ENCODE results near the gene PHF21A.

PHF21A gene

GRCh38 chr11:45917286-45917622 is 204.0 kb downstream of the PHF21A start:
- Histone ChIP-seq H3K36me3 (ENCODE audit: insufficient read depth, low read length) (peaks cover 35% of the 10 kb centered on the region), H3K79me2 (ENCODE audit: insufficient read depth, low read length) (peaks cover 21% of the 10 kb centered on the region), H3K4me3 (ENCODE audit: low read depth in 1 of 2, low read length in 2 of 2) (peak overlapping the region; percentile 64 to 91), H3K9ac (ENCODE audit: low read depth, low read length) (peak overlapping the region; percentile 74), H3K27ac (ENCODE audit: low read length) (peak overlapping the region; percentile 82), H3K9me3 (ENCODE audit: insufficient read depth, low read length, severe bottlenecking) (no peaks in the 10 kb centered on the region), H2AFZ (ENCODE audit: low read depth, low read length) (peak overlapping the region; percentile 89), H3K4me1 (ENCODE audit: insufficient read depth, low read length) (peaks cover 32% of the 10 kb centered on the region), H3K27me3 (ENCODE audit: insufficient read depth, low read length, poor library complexity) (no peaks in the 10 kb centered on the region), H3K4me2 (ENCODE audit: insufficient read depth, low read length) (peak overlapping the region; percentile 94), H4K20me1 (ENCODE audit: insufficient read depth, low read length) (peaks cover 10% of the 10 kb centered on the region)
- no peak for ATAC-seq (ENCODE audit: insufficient read depth, low read depth)
- TF ChIP-seq CTCF (IDR thresholded peaks at IDR 0.05; ENCODE audit: borderline replicate concordance, extremely low read depth, low read length, poor library complexity, severe bottlenecking): no peak
- no peak for TF ChIP-seq EZH2 (IDR thresholded peaks at IDR 0.05; ENCODE audit: borderline replicate concordance, low read depth, low read length, severe bottlenecking)
- no peak for DNase-seq

GRCh38 chr11:45915446-45915845 is 205.8 kb downstream of the PHF21A start:
- Histone ChIP-seq H3K4me3 (ENCODE audit: low read depth in 1 of 2, low read length in 2 of 2) (no peak overlapping the region), H3K9ac (ENCODE audit: low read depth, low read length) (no peak overlapping the region), H3K4me1 (ENCODE audit: insufficient read depth, low read length) (peaks cover 32% of the 10 kb centered on the region), H3K79me2 (ENCODE audit: insufficient read depth, low read length) (peaks cover 21% of the 10 kb centered on the region), H3K27me3 (ENCODE audit: insufficient read depth, low read length, poor library complexity) (no peaks in the 10 kb centered on the region), H3K36me3 (ENCODE audit: insufficient read depth, low read length) (peaks cover 46% of the 10 kb centered on the region), H3K27ac (ENCODE audit: low read length) (no peak overlapping the region), H2AFZ (ENCODE audit: low read depth, low read length) (no peak overlapping the region), H4K20me1 (ENCODE audit: insufficient read depth, low read length) (peaks cover 10% of the 10 kb centered on the region), H3K9me3 (ENCODE audit: insufficient read depth, low read length, severe bottlenecking) (no peaks in the 10 kb centered on the region), H3K4me2 (ENCODE audit: insufficient read depth, low read length) (peak overlapping the region; percentile 94; the same call in 1 of the 2 replicates)
- TF ChIP-seq CTCF (IDR thresholded peaks at IDR 0.05; ENCODE audit: borderline replicate concordance, extremely low read depth, low read length, poor library complexity, severe bottlenecking) (no peak), EZH2 (IDR thresholded peaks at IDR 0.05; ENCODE audit: borderline replicate concordance, low read depth, low read length, severe bottlenecking) (no peak)
- ATAC-seq (ENCODE audit: insufficient read depth, low read depth) (no peak), DNase-seq (no peak)

- TF ChIP-seq EZH2 (IDR thresholded peaks at IDR 0.05; ENCODE audit: borderline replicate concordance, low read depth, low read length, severe bottlenecking) (no peak), CTCF (IDR thresholded peaks at IDR 0.05; ENCODE audit: borderline replicate concordance, extremely low read depth, low read length, poor library complexity, severe bottlenecking) (no peak)
- Histone ChIP-seq H2AFZ (ENCODE audit: low read depth, low read length) (no peak overlapping the region), H4K20me1 (ENCODE audit: insufficient read depth, low read length) (peaks cover 17% of the 10 kb centered on the region), H3K4me3 (ENCODE audit: low read depth in 1 of 2, low read length in 2 of 2) (no peak overlapping the region), H3K9ac (ENCODE audit: low read depth, low read length) (no peak overlapping the region), H3K27me3 (ENCODE audit: insufficient read depth, low read length, poor library complexity) (no peaks in the 10 kb centered on the region), H3K9me3 (ENCODE audit: insufficient read depth, low read length, severe bottlenecking) (no peaks in the 10 kb centered on the region), H3K79me2 (ENCODE audit: insufficient read depth, low read length) (peaks cover 21% of the 10 kb centered on the region), H3K36me3 (ENCODE audit: insufficient read depth, low read length) (peaks cover 58% of the 10 kb centered on the region), H3K27ac (ENCODE audit: low read length) (no peak overlapping the region), H3K4me2 (ENCODE audit: insufficient read depth, low read length) (no peak overlapping the region), H3K4me1 (ENCODE audit: insufficient read depth, low read length) (peaks cover 29% of the 10 kb centered on the region)
- ATAC-seq (ENCODE audit: insufficient read depth, low read depth): no peak
- no peak for DNase-seq
Measured at GRCh38 chr11:45913942-45914635, 207.2 kb downstream of the PHF21A start.

Data from DND-41 (cell line).